HL-60 (cell line): ENCODE results near the gene BTF3.

Source experiments
- DNase-seq, 2 experiments: peaks; one replicate each; pipeline ENCODE4 v3.0.0-alpha.2; 2010 to 2020; ENCODE audit warnings: low read depth in 1 of 2, low spot score in 1 of 2
- H3K27ac ChIP-seq: fragments of 250-450 bp; sonication (Bioruptor Pico); replicated peaks from 2 replicates; pipeline ENCODE4 v1.5.1; 2020; ENCODE audit warnings: mild to moderate bottlenecking, moderate library complexity
- H3K27me3 ChIP-seq: fragments of 250-450 bp; sonication (Bioruptor Pico); 2 replicates; pipeline ENCODE4 v1.5.1; 2021; ENCODE audit warnings: mild to moderate bottlenecking, moderate library complexity; ENCODE audit not compliant: insufficient read depth, poor library complexity, severe bottlenecking
- H3K4me3 ChIP-seq: replicated peaks from 2 replicates; pipeline ENCODE4 v1.5.1; 2011; ENCODE audit warnings: mild to moderate bottlenecking, control low read depth, low read length; ENCODE audit not compliant: insufficient read depth
- CTCF ChIP-seq: IDR thresholded peaks from one replicate; pipeline ENCODE4 v1.5.1; 2011; ENCODE audit warnings: low read length, control low read depth, inconsistent platforms; ENCODE audit not compliant: insufficient read depth
- GABPA ChIP-seq: IDR thresholded peaks from 2 replicates; pipeline ENCODE4 v1.6.1; 2012; ENCODE audit warnings: low read depth
- POLR2AphosphoS5 ChIP-seq: IDR thresholded peaks from 2 replicates; pipeline ENCODE4 v1.6.1; 2012; ENCODE audit warnings: low read depth
- SPI1 ChIP-seq: IDR thresholded peaks from 2 replicates; pipeline ENCODE4 v1.6.1; 2012; ENCODE audit warnings: low read depth, mild to moderate bottlenecking, borderline replicate concordance
- TF ChIP-seq, protein P1 (sequence below): IDR thresholded peaks from 2 replicates; pipeline ENCODE4 v1.6.1; 2012; ENCODE audit warnings: low read depth; ENCODE audit not compliant: insufficient replicate concordance

The BTF3 gene

GRCh38 chr5:73499187-73499586 lies 945 bp downstream of the BTF3 start:
- TF ChIP-seq CTCF (no peak), POLR2AphosphoS5 (no peak), SPI1 (no peak), GABPA (no peak)
- TF ChIP-seq, protein P1, sequence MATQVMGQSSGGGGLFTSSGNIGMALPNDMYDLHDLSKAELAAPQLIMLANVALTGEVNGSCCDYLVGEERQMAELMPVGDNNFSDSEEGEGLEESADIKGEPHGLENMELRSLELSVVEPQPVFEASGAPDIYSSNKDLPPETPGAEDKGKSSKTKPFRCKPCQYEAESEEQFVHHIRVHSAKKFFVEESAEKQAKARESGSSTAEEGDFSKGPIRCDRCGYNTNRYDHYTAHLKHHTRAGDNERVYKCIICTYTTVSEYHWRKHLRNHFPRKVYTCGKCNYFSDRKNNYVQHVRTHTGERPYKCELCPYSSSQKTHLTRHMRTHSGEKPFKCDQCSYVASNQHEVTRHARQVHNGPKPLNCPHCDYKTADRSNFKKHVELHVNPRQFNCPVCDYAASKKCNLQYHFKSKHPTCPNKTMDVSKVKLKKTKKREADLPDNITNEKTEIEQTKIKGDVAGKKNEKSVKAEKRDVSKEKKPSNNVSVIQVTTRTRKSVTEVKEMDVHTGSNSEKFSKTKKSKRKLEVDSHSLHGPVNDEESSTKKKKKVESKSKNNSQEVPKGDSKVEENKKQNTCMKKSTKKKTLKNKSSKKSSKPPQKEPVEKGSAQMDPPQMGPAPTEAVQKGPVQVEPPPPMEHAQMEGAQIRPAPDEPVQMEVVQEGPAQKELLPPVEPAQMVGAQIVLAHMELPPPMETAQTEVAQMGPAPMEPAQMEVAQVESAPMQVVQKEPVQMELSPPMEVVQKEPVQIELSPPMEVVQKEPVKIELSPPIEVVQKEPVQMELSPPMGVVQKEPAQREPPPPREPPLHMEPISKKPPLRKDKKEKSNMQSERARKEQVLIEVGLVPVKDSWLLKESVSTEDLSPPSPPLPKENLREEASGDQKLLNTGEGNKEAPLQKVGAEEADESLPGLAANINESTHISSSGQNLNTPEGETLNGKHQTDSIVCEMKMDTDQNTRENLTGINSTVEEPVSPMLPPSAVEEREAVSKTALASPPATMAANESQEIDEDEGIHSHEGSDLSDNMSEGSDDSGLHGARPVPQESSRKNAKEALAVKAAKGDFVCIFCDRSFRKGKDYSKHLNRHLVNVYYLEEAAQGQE = no peak
- Histone ChIP-seq H3K27me3 (no peaks in the 10 kb centered on the region), H3K27ac (peak overlapping the region; percentile 96), H3K4me3 (peak overlapping the region; percentile 76)
- no peak for DNase-seq

DNA sequence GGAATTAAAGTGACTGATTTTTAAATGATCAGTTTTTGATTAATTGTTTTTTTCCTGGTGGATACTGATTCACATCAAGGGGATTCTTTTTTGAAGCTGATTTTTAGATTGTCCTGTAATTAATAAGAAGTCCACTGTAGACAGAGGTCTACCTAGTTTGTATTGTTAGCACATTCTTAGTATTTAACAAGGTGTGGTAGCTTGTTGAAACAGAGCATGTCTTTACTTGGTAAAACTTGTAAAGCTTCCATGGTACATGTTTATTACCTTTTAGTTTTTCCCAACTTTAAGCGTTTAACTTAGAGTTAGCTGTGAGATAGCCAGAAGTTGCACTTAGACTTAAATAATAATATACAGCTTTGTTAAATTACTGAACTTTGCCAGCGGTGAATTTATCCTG lies 1.5 kb downstream of the BTF3 start:
- Histone ChIP-seq H3K4me3 (peak overlapping the region; percentile 76), H3K27ac (no peak overlapping the region), H3K27me3 (no peaks in the 10 kb centered on the region)
- TF ChIP-seq GABPA (no peak), SPI1 (no peak), POLR2AphosphoS5 (no peak), CTCF (no peak)
- TF ChIP-seq, protein P1 = no peak
- DNase-seq = no peak

DNA sequence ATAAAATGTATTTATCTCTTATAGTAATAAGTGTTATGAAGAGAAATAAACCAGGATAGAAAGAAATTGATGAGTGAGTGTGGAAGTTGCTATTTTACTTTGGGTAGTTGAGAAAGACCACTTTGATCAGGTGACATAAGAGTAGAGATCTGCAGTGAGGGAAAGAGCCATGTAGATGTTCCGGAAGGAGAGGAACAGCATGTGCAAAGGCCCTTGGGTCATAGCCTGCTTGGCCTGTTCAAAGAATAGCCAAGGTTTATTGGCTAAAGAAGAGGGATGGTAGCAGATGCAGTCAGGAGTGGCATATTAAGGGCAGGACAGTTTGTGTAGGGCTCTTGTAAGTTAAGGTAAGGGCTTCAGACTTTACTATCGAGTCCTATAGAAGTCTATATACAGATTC lies 3.2 kb downstream of the BTF3 start:
- DNase-seq = no peak
- Histone ChIP-seq H3K4me3 (no peak overlapping the region), H3K27ac (no peak overlapping the region), H3K27me3 (no peaks in the 10 kb centered on the region)
- no peak for TF ChIP-seq CTCF
- TF ChIP-seq GABPA = no peak
- TF ChIP-seq, protein P1 = no peak
- TF ChIP-seq POLR2AphosphoS5 = no peak
- no peak for TF ChIP-seq SPI1
